ENCODE results near the gene KCNAB1. TPM values are rescaled to one million over a fixed set of nuclear protein-coding genes. Genes with fewer than 3 reads are reported as not detected.

KCNAB1 gene
- total RNA-seq, 1 experiment from 2014 or later: not detected

DNA sequence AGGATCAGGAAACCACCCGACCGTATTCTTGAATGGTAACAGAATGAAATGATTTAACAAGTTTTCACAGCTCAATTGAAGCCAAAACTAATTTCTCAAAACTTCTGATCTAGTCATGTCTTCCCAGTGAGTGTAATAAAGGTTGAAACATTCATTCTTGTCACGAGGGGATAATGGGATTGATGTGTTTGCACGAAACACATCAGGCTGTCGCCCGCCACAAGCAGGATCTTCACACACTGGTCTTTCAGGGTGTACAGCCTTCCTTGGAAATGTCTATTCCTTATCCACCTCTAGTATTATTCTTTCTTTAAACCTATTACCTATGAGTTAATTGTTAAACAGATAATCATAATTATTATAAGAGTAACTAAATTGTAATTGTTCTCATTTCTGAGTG, 94.3 kb downstream of the KCNAB1 start:
- H3K36me3 ChIP-seq (ENCODE audit: control insufficient read depth in 1 of 2, insufficient read depth in 2 of 2, low read length in 2 of 2): no peaks in the 10 kb centered on the region
- ATAC-seq (no peak), DNase-seq (ENCODE audit: low read depth, low spot score) (no peak)
- POLR2A ChIA-PET: no interaction called here
- no peak overlapping the region for H3K27ac ChIP-seq (ENCODE audit: low read depth, low read length)
- H3K4me1 ChIP-seq (ENCODE audit: control insufficient read depth in 1 of 2, insufficient read depth in 2 of 2, low read length in 2 of 2): peaks cover 0 to 8% of the 10 kb centered on the region in 2 experiments; a peak in 1 of 4 replicates
- no peaks in the 10 kb centered on the region for H3K9me2 ChIP-seq (ENCODE audit: insufficient read depth)
- no peaks in the 10 kb centered on the region for H4K20me1 ChIP-seq (ENCODE audit: insufficient read depth)
- H3K9me3 ChIP-seq (ENCODE audit: control insufficient read depth in 1 of 2, insufficient read depth in 1 of 2, low read depth in 1 of 2, low read length in 2 of 2): no peaks in the 10 kb centered on the region
- intact Hi-C loops (cut with micrococcal nuclease): no loop called here
- no peak overlapping the region for H2AFZ ChIP-seq (ENCODE audit: low read depth, low read length, poor library complexity, severe bottlenecking)
- RAD21 ChIA-PET (ENCODE audit: low non-redundant PET in 1 of 2, low total read pairs in 2 of 2, uncharacterized antibody in 2 of 2, unreplicated experiment in 2 of 2): no interaction called here
- no peak overlapping the region for H3K4me2 ChIP-seq (ENCODE audit: low read length)
- no TSS peak for BruUV-seq (replicated peaks)
- H3K27me3 ChIP-seq (ENCODE audit: insufficient read depth, low read length): no peaks in the 10 kb centered on the region
- H3K4me3 ChIP-seq (replicated peaks in 1 of 2; ENCODE audit: low read depth in 1 of 2, low read length in 2 of 2): no peak overlapping the region
- TF ChIP-seq CEBPB (IDR thresholded peaks at IDR 0.05; ENCODE audit: low read depth) (no peak), ZFX (IDR thresholded peaks at IDR 0.05) (no peak), SRF (IDR thresholded peaks at IDR 0.05; ENCODE audit: low read depth) (no peak), ATF3 (IDR thresholded peaks at IDR 0.05) (no peak), CBX3 (IDR thresholded peaks at IDR 0.05; ENCODE audit: low read depth) (no peak), TCF7L2 (IDR thresholded peaks at IDR 0.05; ENCODE audit: borderline replicate concordance, extremely low read depth, insufficient read depth, insufficient read length) (no peak), EGR1 (IDR thresholded peaks at IDR 0.05; ENCODE audit: low read depth) (no peak), YY1 (IDR thresholded peaks at IDR 0.05; ENCODE audit: extremely low read depth, insufficient replicate concordance, low read depth, low read length) (no peak), POLR2AphosphoS5 (IDR thresholded peaks at IDR 0.05; ENCODE audit: low read depth, low read length) (no peak), ZNF274 (IDR thresholded peaks at IDR 0.05; ENCODE audit: low read depth, low read length) (no peak), EZH2phosphoT487 (IDR thresholded peaks at IDR 0.05; ENCODE audit: borderline replicate concordance) (no peak), EZH2 (IDR thresholded peaks at IDR 0.05) (no peak), ELF1 (IDR thresholded peaks at IDR 0.05; ENCODE audit: borderline replicate concordance, low read depth) (no peak), SIN3A (IDR thresholded peaks at IDR 0.05; ENCODE audit: low read depth) (no peak), REST (IDR thresholded peaks at IDR 0.05; ENCODE audit: low read depth) (no peak), FOSL1 (IDR thresholded peaks at IDR 0.05; ENCODE audit: low read depth) (no peak)
- TF ChIP-seq, protein P1, sequence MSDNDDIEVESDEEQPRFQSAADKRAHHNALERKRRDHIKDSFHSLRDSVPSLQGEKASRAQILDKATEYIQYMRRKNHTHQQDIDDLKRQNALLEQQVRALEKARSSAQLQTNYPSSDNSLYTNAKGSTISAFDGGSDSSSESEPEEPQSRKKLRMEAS (IDR thresholded peaks at IDR 0.05): no peak
- H3K79me2 ChIP-seq (ENCODE audit: insufficient read depth, low read length): no peaks in the 10 kb centered on the region
- CTCF ChIA-PET: no interaction called here
- H3K9ac ChIP-seq (ENCODE audit: low read length): no peak overlapping the region

Measured in HCT116 (cell line).